Inferior parietal cortex (tissue), 1 donor: ENCODE data around the gene KHNYN.
"Not testable (repeated sequence)": the region's sequence is repeated elsewhere in the genome, so short reads cannot be mapped to it uniquely, and the experiment has no call there.

Experiments used
- DNase-seq: peaks from one replicate; pipeline ENCODE4 v3.0.0-alpha.2; 2016; ENCODE audit errors: extremely low spot score

The KHNYN gene

DNA sequence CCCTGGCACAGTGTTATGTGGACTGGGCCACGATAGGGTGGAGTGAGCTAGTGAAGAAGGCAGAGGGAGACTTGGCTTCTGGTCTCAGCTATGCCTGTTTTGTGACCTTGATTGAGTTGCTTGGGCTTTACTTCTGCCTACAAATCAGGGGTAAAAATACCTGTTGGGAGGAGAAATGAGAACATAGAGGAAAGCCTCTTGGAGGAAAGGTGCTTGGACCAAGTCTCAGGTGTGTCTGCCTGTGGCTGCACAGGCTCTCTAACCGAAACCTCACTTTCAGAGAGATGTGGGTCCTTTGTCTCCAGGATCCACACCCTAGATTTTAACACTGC lies 7.9 kb downstream of the KHNYN start:
- no peak for DNase-seq

DNA sequence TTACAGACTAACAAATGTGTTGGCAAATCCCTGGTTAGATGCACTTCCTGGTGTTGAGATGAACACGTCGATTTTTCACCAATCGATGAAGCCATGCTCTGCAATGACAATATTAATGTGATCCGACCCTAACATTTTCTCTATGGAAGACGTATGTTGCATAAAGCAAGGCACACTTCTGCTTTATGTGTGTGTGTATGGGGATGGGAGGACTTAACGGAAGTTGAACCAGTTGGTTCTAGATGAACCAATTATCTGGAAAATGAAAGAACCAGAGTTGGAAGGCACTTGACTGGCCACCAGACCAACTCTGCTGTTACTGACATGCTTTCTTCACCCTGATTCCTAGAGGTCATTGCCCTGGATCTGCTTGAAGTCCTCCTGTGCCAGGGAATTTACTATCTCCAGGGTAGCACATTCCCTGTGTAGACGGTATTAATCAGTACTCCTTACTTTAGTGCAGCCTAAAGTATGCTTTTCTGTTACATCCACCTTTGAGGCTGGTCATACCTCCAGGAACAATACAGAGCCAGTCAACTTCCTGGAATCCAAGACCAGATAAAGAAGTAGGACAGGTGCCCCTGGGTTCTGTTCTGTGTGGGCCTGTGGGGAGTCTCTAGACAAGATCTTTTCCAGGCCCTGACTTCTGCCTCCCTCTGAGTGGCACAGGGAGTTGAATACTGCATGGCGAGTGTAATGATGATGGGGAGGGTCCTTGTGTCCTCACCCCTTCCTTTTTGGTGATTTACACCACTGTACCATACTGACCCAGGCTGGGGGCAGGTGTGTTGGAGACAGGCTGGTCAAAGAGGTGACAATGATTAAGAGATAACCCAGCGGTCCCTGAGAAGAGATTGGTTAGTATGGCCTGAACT lies 8.7 kb downstream of the KHNYN start:
- DNase-seq: no peak

DNA sequence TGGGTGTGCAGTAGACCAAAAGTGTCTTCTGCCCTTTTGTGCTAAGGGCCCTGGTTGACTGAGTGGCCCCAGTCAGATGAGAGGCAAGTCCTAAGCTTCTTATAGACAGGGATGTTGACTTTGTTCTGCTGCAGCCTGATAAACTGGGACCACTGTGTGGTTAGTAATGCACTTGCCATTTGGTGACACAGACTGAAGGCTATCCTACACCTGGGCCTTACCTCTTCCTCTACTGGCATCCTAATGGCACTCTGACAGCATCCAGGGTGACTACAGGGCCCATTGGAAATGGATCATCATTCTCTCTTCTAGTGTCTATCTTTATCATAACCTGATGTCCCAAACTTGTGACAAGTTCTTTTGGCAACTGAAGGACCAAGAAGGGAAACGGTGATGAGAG lies 9.5 kb downstream of the KHNYN start:
- no peak for DNase-seq

DNA sequence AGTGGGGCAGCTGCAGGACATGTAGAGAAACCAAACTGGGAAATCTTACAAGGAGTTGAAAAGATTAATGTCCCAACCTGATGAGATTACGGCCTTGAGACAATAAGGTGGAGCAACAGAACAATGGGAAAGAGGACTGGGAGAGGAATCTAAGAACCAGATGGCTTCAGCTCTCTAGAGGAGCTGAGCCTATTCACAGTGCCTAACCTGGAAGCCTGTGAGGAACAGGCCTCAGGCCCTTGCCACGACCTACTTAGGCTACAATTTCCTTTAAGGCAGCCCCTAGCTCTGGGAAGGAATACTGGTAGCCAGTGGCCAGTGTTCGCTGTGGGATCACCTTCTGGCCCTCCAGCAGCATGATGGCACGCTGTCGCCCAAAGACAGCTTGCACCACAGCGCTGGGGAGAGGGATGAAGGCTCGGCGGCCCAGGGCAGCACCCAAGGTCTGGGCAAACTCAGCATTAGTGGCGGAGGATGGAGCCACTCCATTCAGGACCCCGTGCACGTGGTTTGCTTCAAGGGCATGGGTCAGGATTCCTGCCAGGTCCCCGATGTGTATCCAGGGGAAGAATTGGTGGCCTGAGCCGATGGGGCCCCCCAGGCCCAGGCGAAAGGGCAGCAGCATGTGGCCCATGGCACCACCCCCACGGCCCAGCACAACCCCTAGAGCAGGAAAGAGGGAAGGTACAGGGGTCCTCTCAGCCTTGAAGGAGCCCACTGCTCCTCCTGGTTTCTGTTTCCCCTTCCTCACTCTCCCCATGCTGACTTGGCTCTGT lies 10.3 kb downstream of the KHNYN start:
- no peak for DNase-seq

DNA sequence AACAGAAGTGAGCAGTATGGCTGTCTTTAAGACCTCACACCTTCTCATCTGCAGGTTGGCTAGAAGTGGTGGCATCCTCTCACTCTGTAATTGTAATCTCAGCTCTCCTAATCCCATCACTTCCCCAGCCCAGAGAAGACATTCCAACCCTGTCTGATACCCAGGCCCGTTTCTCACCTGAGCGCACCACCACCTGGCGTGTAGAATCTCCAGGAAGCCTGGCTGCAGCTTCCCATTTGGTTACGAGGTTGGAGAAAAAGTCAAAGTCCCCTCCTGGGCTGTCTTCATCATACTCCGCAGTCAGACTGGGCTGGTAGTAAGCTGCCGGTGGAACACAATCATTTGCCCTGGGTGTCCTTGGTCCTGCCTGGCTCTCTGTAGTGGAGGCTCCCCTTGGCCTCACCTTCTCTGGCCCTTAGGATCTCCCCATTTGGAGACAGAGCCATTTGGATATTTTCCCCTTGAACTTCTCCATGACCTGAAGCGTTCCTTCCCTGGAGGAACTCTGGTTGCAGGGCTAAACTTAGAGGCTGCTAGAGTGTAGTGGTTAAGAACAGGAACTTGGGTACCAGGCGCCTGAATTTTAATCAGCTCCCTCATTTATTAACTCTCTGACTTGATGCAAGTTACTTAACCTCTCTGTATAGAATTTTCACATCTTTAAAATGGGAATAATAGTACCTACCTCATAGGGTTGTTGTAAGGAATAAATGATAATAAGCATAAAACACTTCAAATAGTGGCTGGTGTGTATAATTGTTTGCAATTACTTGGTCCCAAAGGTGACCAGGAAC lies 11.0 kb downstream of the KHNYN start:
- no peak for DNase-seq

DNA sequence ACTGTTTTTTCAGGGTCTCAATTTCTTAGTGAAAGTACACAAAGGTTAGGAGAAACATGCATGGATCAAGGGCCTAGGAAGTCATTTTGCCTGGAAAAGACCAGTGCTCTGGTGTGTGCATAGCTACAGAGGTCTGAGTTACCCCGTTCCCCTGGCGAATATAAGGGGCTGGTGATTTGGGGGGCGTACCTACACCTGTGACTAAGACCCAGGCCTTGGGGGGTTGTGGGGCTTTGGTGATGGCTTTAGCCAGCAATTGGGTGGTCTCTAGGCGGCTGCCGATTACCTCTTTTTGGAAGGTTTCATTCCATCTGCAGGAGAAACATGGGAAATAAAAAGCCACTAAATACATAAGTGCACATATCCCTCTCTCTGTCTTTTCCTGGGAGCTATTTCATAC lies 11.7 kb downstream of the KHNYN start:
- DNase-seq: no peak

DNA sequence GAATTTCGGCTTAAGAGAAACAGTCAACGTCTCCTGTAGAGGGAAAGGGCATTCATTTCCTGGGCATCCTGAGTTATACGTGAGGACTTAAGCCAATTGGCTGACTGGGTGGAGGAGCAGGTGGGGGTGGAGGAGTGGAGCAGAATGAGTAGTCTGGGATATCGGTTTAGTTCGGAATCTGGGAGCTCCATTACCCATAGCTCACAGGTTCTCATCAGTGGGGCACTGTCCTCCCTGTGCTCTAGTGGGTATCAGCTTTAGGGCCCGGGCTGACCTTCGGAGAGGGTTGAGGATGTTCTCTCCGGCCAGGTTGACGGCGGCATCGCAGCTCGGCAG lies 12.1 kb downstream of the KHNYN start:
- DNase-seq: no peak

DNA sequence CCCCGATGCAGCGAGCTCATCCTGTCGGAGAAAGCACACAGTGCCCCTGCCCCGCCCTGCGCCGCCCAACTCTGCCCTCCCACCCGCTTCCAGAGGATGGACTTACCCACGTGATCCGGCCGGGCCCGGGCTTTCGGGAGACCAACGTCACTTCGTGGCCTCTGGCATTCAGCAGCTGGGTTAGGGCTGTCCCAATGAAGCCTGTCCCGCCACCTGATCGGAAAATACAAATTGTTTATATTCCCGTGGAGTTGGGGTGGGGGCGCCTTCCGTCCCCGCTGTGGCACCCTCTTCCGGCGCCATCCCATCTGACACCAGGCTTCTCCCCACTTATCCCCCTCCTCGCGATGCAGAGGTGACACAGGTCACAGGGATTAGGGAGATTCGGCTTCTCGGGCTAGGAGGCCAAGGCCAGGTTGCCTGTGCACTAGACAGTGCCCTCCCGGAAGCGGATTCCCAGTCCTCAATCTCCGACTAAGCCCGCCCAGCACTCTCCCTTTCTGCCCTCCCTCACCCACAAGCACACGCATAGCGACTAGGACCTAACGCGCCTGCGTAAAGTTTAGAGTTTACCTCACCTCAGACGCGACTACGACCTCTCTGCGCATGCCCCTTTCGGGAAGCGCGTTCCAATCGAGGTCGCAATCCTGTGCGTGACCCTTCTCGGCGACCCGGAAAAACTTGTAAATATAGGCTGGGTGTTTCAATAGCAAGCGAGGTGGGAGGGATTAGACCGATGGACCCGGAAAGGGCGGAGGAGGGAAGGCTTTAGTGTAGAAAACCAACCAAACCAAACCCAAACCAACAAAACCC lies 12.7 kb downstream of the KHNYN start, which contains the start of gene SDR39U1:
SDR39U1 (minus strand) TSS at position 537 of the 813 bp plus-strand sequence; CDS start at position 530, 7 bp downstream.
- peak; percentile 100 for DNase-seq

DNA sequence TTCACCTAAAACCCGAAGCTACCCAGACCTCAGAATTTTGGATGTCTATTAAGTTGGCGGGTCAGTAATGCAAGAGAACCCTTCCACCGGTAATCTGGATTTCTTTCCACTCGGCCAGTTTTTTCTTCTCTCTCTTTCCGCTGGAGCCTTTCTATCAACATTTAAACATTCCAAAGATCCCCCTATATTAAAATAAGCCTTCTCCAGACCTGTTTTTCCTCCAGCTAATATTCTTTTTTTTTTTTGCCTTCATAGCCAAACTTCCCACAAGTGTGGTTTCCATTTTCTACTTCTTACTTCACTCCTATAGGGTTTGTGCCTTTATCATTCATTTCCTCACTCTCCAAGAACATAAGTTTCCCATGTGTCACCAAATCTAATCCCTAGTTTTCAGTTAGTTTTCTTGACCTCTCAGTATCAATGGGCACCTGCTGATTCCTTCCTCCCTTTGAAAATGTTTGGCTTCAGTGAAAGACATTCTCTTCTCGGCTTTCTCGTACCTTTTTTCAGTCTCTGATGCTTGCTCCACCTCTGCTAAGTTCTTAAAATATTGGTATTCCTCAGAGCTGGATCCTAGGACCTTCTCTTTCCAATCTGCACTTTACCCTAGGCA lies 13.4 kb downstream of the KHNYN start:
- no peak for DNase-seq

DNA sequence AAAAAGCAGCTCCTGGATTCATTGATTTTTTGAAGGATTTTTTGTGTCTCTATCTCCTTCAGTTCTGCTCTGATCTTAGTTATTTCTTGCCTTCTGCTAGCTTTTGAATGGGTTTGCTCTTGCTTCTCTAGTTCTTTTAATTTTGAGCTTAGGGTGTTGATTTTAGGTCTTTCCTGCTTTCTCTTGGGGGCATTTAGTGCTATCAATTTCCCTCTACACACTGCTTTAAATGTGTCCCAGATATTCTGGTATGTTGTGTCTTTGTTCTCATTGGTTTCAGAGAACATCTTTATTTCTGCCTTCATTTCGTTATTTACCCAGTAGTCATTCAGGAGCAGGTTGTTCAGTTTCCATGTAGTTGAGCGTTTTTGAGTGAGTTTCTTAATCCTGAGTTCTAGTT lies 21.1 kb downstream of the KHNYN start:
- DNase-seq: not testable (repeated sequence)

DNA sequence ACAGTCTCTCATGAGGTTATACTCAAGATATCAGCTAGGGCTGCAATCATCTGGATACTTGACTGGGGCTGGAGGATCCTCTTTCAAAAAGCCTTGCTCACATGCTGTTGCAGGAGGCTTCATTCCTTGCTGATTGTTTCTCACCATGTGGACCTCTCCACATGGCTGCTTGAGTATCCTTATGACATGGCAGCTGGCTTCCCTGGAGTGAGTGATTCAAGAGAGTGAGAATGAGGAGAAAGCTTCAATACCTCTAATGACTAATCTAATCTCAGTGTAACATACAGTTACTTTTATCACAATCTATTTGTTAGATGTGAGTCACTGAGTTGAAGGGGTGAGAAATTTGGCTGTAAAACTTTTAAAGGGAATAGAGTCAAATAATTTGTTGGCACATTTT lies 27.2 kb downstream of the KHNYN start:
- no peak for DNase-seq

DNA sequence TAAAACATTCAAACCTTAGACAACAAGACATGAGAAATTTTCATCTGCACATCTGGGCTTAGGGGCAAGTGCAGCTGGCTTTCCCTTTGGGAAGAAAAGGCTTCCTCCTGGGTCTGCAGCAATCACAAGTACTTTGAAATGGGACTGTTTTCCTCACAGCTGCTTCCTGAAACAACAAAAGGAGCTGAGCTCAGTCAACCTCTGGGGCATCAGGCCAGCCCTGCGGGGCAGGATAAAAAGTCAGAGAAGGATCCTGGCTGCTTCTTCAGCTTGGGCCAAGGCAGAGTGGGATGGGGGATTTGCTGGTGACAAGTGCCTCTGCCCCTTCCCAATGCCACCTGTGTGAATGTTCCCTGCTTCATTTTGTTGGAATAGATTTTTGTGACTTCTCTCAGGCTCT lies 29.0 kb downstream of the KHNYN start:
- DNase-seq: no peak

DNA sequence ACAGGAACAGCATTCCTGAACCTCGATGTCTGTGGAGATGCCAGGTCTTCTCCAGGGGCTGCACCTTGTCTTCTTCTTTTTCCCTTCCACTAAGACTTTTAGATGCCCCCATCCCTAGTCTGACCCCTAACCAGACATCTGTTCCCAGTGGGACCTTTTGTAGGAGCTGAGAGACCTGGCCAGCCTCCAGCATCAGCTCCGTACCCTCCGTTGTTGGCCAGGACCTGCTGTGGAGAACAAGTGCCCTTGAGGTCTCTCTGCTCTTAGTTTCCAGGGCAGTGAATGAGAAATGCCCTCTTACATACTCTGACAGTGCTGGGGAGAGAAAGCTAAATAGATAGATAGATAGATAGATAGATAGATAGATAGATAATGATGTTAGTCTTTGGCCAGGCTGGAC lies 29.6 kb downstream of the KHNYN start:
- no peak for DNase-seq

DNA sequence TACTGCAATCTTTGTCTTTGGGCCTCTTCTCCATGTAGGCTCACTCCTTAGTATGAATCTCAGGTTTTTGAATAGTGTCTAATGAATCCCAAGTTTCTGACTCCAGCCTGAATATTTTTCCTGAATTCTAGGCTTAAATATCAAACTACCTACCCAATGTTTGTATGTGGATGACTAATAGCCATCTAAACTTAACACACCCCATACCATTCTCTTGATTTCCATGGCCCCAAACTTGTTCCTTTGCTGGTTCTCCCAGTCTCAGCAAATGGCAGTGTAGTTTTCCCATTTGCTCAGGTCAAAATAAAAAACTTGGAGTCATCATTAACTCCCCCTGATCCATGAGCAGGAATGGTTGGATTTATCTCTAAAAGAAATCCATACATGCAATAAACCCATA lies 31.6 kb downstream of the KHNYN start:
- DNase-seq: no peak

DNA sequence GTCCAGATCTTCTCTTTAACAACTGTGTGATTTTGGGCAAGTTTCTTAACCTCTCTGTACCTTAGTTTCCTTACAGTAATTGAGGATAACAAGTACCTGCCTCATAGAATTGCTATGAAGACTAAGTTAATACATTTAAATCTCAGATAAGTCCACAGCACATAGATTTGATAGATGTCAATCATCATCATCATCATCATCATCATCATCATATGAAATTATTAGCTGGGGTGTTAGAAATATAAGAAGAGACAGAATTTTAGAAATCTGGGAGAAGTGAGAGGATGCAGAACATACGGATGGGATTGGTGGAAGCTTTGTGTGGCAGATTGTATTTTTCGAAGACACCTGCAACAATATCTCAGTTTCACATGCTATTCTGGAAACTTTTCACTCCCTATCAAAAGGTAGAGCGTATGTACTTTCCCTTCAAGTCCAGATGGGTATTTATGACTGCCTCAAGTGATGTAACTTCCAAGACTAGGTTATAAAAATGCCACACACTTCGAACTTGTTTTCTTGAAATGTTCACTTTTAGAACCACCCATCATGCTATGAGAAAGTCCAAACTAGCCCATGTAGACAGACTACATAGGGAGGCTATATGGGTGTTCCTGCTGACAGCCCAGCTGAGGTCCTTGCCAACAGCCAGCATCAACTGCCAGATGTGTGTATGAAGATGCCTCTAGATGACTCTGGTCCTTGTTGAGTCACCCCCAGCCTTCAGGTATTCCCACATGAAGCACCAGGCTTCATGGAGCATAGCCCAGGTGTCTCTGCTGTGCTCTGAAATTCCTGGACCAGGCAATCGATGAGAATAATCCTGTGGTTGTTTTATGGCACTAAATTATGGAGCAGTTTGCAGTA lies 33.5 kb downstream of the KHNYN start:
- DNase-seq: no peak

DNA sequence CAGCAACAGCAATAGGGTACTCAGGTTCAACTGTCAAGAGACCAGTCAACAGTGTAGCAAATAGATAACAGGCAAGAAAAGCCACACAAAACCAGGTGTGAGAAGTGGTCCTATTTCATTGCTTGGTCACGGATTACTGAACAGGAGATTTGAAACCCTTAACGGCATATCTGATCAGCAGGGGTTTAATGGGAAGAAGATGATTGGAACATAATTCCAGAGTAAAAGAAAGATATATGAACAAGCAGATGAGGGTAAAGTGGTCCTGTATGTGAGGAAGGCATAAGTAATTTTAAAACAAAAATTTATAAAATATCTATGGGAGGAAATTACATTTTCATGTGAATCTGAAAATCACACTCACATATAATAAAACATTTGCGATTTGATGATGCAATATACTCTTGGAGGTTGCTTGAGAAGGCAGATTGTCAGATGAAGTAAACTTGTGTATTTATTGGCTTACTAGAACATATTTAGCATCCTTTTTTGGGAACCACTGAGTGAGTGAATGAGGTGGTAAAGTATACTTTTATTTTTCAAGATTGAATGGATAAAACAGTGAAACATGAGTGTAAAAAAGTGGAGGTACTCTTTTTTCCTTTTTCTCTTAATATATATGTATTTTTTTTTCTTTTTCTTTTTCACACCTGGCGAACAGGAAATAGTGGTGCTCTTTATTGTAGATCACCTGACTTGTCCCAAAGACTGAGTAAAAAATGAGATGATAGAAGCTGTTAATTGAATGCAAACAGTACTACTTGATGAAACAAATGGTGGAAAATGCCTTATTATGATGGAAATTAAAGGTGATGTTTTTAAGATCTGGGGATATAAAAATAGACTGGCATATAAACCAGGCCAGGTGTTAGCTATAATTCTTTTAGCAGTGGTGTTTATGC lies 34.4 kb downstream of the KHNYN start:
- no peak for DNase-seq

DNA sequence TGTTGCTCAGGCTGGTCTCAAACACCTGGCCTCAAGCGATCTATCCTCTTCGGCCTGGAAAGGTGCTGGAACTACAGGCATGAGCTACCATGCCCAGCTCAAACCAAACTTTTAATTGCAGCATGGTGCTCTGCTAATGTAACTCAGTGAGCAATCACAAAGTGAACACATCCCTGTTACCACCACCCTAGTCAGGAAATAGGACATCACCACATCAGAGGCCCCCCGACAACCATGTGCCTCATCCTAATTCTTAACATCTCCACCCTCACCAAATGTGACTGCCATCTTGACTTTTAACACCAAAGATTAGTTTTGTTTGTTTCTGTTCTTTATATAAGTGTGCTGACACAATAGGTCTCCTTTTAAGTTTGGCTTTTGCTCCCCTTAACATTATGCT lies 35.6 kb downstream of the KHNYN start:
- DNase-seq: no peak

DNA sequence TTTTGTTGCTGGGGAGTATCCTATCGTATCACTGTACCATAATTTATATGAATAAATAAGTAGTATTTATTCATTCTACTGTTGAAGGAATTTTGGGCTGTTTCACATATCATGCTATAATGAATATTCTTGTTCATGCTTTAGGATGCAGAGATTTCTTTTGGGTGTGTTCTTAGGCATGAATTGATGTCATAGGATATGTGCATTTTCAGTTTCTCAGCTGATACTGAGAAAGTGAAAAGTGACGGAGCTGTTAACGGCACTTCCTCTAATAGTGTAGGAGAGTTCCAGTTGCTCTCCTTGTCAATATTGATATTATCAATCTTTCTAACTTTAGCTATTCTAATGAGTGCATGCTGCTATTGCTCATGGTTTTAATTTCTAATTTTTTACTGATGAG lies 36.1 kb downstream of the KHNYN start:
- DNase-seq: no peak

DNA sequence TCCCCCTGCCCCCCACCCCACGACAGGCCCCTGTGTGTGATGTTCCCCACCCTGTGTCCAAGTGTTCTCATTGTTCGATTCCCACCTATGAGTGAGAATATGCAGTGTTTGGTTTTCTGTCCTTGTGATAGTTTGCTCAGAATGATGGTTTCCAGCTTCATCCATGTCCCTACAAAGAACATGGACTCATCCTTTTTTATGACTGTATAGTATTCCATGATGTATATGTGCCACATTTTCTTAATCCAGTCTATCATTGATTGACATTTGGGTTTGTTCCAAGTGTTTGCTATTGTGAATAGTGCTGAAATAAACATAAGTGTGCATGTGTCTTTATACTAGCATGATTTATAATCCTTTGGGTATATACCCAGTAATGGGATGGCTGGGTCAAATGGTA lies 40.7 kb downstream of the KHNYN start:
- DNase-seq: not testable (repeated sequence)
